Ramos (cell line): ENCODE data around the gene SPSB1.

Experiments
- in situ Hi-C: fragments of 300-500 bp; cut with MboI; formaldehyde crosslinking; loops from one replicate; pipeline ENCODE4 v1.14.3; 2022; ENCODE audit warnings: low sequenced_read_pairs; ENCODE audit not compliant: unreplicated experiment

Gene SPSB1

GRCh38 chr1:9258629-9259028 lies 34.1 kb upstream of the SPSB1 start:
- in situ Hi-C loops, result no loop called here

DNA sequence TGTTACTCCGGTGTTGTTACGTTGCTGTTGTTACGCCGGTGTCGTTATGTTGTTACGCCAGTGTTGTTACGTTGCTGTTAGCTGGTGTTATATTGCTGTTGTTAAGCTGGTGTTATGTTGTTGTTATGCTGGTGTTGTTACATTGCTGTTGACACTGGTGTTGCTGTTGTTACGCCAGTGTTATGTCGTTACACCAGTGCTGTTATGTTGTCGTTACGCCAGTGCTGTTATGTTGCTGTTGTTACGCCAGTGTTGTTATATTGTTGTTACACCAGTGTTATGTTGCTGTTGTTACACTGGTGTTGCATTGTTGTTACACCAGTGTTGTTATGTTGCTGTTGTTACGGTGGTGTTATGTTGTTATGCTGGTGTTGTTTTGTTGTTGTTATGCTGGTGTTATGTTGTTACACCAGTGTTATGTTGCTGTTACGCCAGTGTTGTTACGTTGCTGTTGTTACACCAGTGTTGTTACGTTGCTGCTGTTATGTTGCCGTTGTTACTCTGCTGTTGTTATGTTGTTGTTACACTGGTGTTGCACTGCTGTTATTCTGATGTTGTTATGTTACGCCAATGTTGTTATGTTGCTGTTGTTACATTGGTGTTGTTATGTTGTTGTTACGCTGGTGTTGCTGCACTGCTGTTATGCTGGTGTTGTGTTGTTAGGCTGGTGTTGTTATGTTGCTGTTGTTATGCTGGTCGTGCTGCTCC lies 32.5 kb upstream of the SPSB1 start:
- in situ Hi-C loops, result no loop called here

- in situ Hi-C loops, result no loop called here
These were observed 31.2 kb upstream of the SPSB1 start for GRCh38 chr1:9261496-9261895.

DNA sequence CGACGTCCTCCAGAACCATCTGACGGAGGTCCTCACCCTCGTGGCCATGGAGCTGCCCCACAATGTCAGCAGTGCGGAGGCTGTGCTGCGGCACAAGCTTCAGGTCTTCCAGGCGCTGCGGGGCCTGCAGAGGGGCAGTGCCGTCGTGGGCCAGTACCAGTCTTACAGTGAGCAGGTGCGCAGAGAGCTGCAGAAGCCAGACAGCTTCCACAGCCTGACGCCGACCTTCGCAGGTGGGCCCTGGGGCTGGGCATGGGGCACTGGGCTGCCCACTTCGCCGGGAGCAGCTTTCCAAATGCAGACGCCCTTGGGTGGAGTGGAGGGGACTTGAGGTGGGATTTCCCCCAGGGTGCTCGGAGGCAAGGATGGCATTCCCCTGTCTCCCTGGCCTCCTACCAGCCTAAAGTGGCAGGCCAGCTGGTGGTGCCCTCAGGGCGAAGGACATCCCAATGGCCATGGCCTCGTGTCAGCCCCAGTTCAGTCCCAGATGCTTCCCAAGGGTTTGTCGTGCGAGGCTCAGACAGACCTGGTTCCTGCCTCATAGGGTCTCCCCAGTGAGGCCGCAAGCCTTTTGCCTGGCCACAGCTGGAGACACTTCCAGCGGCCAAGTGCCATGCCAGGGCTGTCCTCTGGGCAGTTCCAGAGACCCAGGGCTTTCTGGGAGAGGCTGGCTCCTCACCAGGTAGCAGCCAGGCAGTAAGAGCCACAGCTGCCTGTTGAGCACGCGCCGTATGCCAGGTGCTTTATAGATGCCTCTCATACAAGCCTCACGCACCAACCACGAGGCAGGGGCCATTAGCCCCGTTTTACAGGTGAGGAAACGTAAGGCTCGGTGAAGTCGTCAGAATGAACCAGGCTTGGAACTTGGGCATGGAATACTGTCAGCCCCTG lies 30.4 kb upstream of the SPSB1 start:
- in situ Hi-C loops, result no loop called here

- in situ Hi-C loops, result no loop called here
These were observed 29.3 kb upstream of the SPSB1 start for GRCh38 chr1:9263276-9263855.

DNA sequence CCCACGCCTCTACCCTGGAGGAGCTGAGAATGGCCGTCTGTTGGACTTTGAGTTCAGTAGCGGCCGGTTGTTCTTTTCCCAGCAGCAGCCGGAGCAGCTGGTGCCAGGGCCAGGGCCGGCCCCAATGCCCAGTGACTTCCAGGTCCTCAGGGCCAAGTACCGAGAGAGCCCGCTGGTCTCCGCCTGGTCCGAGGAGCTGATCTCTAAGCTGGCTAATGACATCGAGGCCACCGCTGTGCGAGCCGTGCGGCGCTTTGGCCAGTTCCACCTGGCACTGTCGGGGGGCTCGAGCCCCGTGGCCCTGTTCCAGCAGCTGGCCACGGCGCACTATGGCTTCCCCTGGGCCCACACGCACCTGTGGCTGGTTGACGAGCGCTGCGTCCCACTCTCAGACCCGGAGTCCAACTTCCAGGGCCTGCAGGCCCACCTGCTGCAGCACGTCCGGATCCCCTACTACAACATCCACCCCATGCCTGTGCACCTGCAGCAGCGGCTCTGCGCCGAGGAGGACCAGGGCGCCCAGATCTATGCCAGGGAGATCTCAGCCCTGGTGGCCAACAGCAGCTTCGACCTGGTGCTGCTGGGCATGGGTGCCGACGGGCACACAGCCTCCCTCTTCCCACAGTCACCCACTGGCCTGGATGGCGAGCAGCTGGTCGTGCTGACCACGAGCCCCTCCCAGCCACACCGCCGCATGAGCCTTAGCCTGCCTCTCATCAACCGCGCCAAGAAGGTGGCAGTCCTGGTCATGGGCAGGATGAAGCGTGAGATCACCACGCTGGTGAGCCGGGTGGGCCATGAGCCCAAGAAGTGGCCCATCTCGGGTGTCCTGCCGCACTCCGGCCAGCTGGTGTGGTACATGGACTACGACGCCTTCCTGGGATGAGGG lies 28.5 kb upstream of the SPSB1 start:
- in situ Hi-C loops, result no loop called here

GRCh38 chr1:9265037-9265436 lies 27.7 kb upstream of the SPSB1 start:
- in situ Hi-C loops, result no loop called here

DNA sequence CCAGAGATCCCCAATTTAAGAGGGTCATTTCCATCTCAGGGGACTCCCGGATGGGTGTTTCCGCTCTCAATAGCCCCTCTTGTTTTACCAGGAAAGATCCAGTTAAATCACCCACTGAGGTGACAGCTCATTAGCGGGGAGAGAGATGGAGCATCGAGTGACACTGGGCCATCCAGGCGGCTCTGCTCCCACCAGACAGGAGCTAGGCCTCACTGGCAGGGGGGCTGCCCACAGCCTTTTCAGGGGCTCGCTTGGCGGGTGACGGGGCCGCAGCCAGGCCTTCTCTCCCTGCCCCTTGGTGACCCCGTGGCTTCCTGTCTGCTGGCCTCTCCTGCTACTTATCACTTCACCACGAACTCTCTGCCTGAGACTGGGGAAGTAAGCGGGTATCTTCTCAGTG lies 26.7 kb upstream of the SPSB1 start:
- in situ Hi-C loops, result no loop called here

- in situ Hi-C loops, result no loop called here
These were observed 25.4 kb upstream of the SPSB1 start for GRCh38 chr1:9267352-9267686.

- in situ Hi-C loops, result no loop called here
These were observed 24.7 kb upstream of the SPSB1 start for GRCh38 chr1:9267827-9268581.

DNA sequence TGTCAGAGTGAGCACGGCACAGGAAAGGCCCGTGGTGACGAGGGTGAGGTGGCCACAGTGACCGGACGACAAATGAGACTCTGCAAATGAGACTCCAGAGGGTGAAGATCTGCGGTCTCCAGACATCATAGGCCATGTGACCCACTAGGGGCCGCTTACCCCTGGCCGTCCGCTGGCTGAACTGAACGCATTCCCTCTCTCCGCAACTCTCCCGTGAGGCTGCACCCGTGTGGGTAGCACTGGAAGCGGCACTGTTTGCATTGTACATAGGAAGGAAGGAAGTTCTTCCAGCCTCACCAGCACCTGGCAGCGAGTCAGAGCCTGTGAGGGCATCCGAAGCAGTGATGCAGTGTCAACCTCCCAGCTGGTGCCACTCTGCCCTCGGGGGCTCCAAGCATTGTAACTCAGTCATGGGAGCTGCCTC lies 23.6 kb upstream of the SPSB1 start:
- in situ Hi-C loops, result no loop called here

DNA sequence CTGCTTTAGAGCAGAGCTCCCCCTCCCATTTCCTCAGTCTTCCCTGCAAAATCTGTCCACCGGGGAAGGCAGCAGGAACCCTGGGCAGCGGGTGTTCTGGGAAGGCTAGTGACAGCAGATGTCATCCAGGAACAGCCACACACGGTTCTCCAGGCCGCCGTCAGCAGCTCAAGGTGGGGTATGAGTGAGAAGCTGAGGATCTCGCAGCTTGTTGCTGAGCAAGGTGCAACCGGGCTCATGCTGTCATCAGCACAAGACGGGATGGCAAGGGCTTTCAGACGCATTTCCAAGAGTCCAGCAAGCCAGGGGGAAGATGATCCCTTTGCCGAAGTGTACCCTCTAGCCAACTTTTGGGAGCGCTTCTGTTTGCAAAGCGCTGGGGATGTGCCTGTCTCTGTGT lies 23.0 kb upstream of the SPSB1 start:
- in situ Hi-C loops, result no loop called here

GRCh38 chr1:9270290-9270883 lies 22.3 kb upstream of the SPSB1 start:
- in situ Hi-C loops, result no loop called here

- in situ Hi-C loops, result no loop called here
These were observed 21.4 kb upstream of the SPSB1 start for GRCh38 chr1:9271283-9271682.

DNA sequence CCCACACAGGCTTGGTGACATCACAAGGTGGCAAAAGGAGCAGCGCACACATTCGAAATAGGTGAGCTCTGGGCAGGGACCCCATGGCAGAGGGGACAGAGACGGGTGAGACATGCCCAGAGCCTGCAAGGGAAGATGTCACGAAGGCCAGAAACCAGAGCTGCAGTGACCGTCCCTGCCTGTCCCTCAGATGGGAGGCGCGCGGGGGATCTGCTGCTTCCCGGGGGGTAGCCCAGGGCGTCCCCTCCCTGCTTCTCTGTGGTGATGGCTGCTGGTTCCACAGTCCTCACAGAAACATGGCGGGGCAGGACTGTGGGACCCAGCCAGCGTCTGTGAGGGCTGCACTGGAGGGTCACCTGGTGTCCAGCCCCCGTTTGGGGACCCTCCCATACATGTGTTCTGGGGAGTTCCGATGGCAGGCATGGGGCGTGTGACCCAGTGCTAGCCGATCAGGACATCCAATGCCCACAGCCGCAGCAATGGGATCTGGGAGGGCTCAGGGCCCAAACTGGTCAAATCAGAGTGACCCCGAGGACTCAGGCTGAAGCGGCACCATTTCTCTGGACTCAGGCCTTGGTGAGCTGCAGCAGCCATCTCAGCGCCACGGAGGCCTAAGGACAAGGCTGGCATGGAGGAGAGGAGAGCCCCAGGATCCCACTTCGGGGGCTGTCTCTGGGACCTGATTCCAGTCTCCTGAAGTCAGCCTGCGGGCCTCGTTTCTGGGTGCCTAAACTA lies 20.7 kb upstream of the SPSB1 start:
- in situ Hi-C loops, result no loop called here

DNA sequence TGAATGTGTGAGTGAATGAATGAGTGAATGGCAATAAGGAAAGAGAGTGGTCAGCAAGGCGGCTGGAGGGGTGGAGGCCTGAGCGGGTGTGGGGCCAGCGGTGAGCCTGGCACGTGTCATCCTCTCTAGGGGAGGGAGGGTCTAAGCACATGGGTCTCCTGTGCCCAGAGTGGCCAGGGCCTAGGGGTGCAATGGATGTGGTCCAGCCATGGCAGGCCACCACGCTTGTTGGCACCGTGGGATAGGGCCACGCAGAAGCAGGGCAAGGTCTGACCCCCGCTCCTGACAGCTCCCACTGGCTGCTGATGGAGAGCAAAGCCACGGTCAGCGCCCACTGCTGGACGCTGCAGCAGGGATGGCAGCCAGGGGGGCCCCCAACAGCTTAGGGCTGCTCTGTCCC lies 19.5 kb upstream of the SPSB1 start:
- in situ Hi-C loops, result no loop called here

DNA sequence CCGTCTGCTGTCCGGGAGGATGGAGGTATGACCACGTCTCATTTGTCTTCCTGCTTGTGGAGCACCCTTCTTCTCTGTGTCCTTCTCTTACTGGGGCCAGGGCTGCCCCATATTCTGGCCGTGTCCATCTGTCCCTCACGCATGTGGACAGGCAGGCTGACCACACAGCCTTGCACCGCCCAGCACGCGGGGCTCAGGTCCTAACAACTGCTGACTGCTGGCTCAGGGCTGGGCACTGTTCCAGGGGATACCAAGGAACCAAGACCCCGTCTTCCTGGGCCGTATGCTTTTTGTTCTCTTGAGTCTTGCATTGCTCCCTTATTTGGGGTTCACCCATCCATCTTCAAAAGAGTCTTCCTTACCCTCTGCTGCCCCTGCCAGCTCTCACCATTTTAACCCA lies 17.5 kb upstream of the SPSB1 start:
- in situ Hi-C loops, result no loop called here

GRCh38 chr1:9275567-9276034 lies 17.1 kb upstream of the SPSB1 start:
- in situ Hi-C loops, result no loop called here

- in situ Hi-C loops, result no loop called here
These were observed 14.6 kb upstream of the SPSB1 start for GRCh38 chr1:9278116-9278515.
